Measurements from ENCODE around the gene IRF3. TPM values are rescaled to one million over a fixed set of nuclear protein-coding genes. Genes with fewer than 3 reads are reported as not detected.

Gene IRF3
- polyA plus RNA-seq, 3 donors = 29.8 to 115 (median 41.1) TPM

GRCh38 chr19:49713236-49713845 lies 47.7 kb upstream of the IRF3 start:
- H3K27ac Mint-ChIP-seq = no peak overlapping the region
- H3K4me1 ChIP-seq (ENCODE audit: control insufficient read depth in 1 of 2, insufficient read depth in 2 of 2, low read length in 2 of 2) = peaks cover 7 to 9% of the 10 kb centered on the region in 2 donors
- WGBS (ENCODE audit: insufficient coverage) = 93% methylated on average over 8 of the region's 8 CpGs

GRCh38 chr19:49712397-49712859 lies 46.8 kb upstream of the IRF3 start:
- intact Hi-C loops (cut with micrococcal nuclease) = no loop called here
- Histone ChIP-seq H2AFZ (ENCODE audit: insufficient read depth, low read depth, low read length, poor library complexity, severe bottlenecking) (no peak overlapping the region), H3K79me2 (ENCODE audit: insufficient read depth, low read length) (no peaks in the 10 kb centered on the region), H3K4me1 (ENCODE audit: control insufficient read depth in 1 of 2, insufficient read depth in 2 of 2, low read length in 2 of 2) (peaks cover 2 to 3% of the 10 kb centered on the region in 2 donors), H4K20me1 (ENCODE audit: insufficient read depth, low read length) (no peaks in the 10 kb centered on the region), H3K4me3 (replicated peaks in 1 of 3; ENCODE audit: low read depth in 2 of 3, low read length in 3 of 3) (no peak overlapping the region), H3K9ac (ENCODE audit: insufficient read depth, low read length, poor library complexity, severe bottlenecking) (no peak overlapping the region), H3K9me3 (replicated peaks in 1 of 2; ENCODE audit: control insufficient read depth in 1 of 2, insufficient read depth in 1 of 2, low read length in 2 of 2) (no peaks in the 10 kb centered on the region), H3K27ac (ENCODE audit: low read depth in 1 of 2, low read length in 2 of 2) (no peak overlapping the region), H3K4me2 (replicated peaks; ENCODE audit: extremely low read depth, low read length, poor library complexity, severe bottlenecking) (no peak overlapping the region), H3K36me3 (replicated peaks in 1 of 2; ENCODE audit: control insufficient read depth in 1 of 2, insufficient read depth in 2 of 2, low read length in 2 of 2) (no peaks in the 10 kb centered on the region), H3K27me3 (ENCODE audit: control insufficient read depth in 2 of 2, insufficient read depth in 2 of 2, low read length in 2 of 2) (no peaks in the 10 kb centered on the region)
- H3K9me3 Mint-ChIP-seq = peaks cover 0 to 8% (median 2%) of the 10 kb centered on the region in 7 donors
- 68% methylated on average over 16 of the region's 20 CpGs for WGBS (ENCODE audit: insufficient coverage)
- H3K36me3 Mint-ChIP-seq = no peaks in the 10 kb centered on the region
- TF ChIP-seq CTCF (IDR thresholded peaks at IDR 0.05) = no peak
- H3K4me3 Mint-ChIP-seq = no peak overlapping the region
- peaks cover 9% of the 10 kb centered on the region for H3K4me1 Mint-ChIP-seq
- H3K27ac Mint-ChIP-seq = no peak overlapping the region
- H3K27me3 Mint-ChIP-seq (ENCODE audit: low read depth in 3 of 3) = peaks cover 0 to 11% (median 7%) of the 10 kb centered on the region in 3 donors
- DNase-seq = no peak

More at GRCh38 chr19:49713236-49713845, 47.7 kb upstream of the IRF3 start:
- no peak overlapping the region for H2AFZ ChIP-seq (ENCODE audit: insufficient read depth, low read depth, low read length, poor library complexity, severe bottlenecking)
- TF ChIP-seq CTCF (IDR thresholded peaks at IDR 0.05) = no peak
- H3K36me3 ChIP-seq (replicated peaks in 1 of 2; ENCODE audit: control insufficient read depth in 1 of 2, insufficient read depth in 2 of 2, low read length in 2 of 2) = no peaks in the 10 kb centered on the region
- no peaks in the 10 kb centered on the region for H3K27me3 ChIP-seq (ENCODE audit: control insufficient read depth in 2 of 2, insufficient read depth in 2 of 2, low read length in 2 of 2)
- H3K27me3 Mint-ChIP-seq (ENCODE audit: low read depth in 3 of 3) = peaks cover 0 to 11% (median 7%) of the 10 kb centered on the region in 3 donors
- no peaks in the 10 kb centered on the region for H3K79me2 ChIP-seq (ENCODE audit: insufficient read depth, low read length)
- peaks cover 0 to 8% (median 2%) of the 10 kb centered on the region in 7 donors for H3K9me3 Mint-ChIP-seq
- DNase-seq = no peak
- no peak overlapping the region for H3K4me3 ChIP-seq (replicated peaks in 1 of 3; ENCODE audit: low read depth in 2 of 3, low read length in 3 of 3)
- no peaks in the 10 kb centered on the region for H3K36me3 Mint-ChIP-seq
- H3K9me3 ChIP-seq (replicated peaks in 1 of 2; ENCODE audit: control insufficient read depth in 1 of 2, insufficient read depth in 1 of 2, low read length in 2 of 2) = no peaks in the 10 kb centered on the region
- peaks cover 13% of the 10 kb centered on the region for H3K4me1 Mint-ChIP-seq
- no peak overlapping the region for H3K4me2 ChIP-seq (replicated peaks; ENCODE audit: extremely low read depth, low read length, poor library complexity, severe bottlenecking)
- no peak overlapping the region for H3K4me3 Mint-ChIP-seq
- intact Hi-C loops (cut with micrococcal nuclease) = no loop called here
- no peak overlapping the region for H3K9ac ChIP-seq (ENCODE audit: insufficient read depth, low read length, poor library complexity, severe bottlenecking)
- H4K20me1 ChIP-seq (ENCODE audit: insufficient read depth, low read length) = no peaks in the 10 kb centered on the region
- H3K27ac ChIP-seq (ENCODE audit: low read depth in 1 of 2, low read length in 2 of 2) = no peak overlapping the region

Data from CD14-positive monocyte (primary cell).